ENCODE measurements around the gene LYSET. TPM values are rescaled to one million over a fixed set of nuclear protein-coding genes. Genes with fewer than 3 reads are reported as not detected.

Gene LYSET
- 16.2 and 18.2 TPM in 2 replicates for total RNA-seq (2013; cell fraction: nucleolus; rRNA removed)
- total RNA-seq (2014; rRNA removed) (12.6 and 14.8 TPM in 2 replicates), total RNA-seq (2014; rRNA removed; fragmentation: Illumina TruSeq; extraction: Trizol) (10.9 and 14.4 TPM in 2 replicates), total RNA-seq (2021) (15.4 and 16.6 TPM in 2 replicates), polyA plus RNA-seq (2011; rRNA removed) (29.5 and 34.7 TPM in 2 replicates), polyA plus RNA-seq (2014; fragmentation: Illumina TruSeq; extraction: Trizol) (16.0 and 24.1 TPM in 2 replicates), polyA plus RNA-seq (2014; fragmentation: Nextera tagmentation; extraction: Ambion mirVana) (10 to 100 TPM; 33.4 to 34.5 TPM), polyA plus RNA-seq (2014; rRNA removed) (11.1 and 11.9 TPM in 2 replicates), polyA plus RNA-seq (2016; fragmentation: Nextera tagmentation; extraction: Ambion mirVana) (10 to 100 TPM; 26.5 to 30.1 TPM), polyA minus RNA-seq (2011; rRNA and poly(A)+ RNA removed) (12.7 and 13.1 TPM in 2 replicates), Bru-seq, nascent RNA (percentile 82 among the genes with signal in this experiment), BruChase-seq, experiment 1, labeled RNA remaining after a 6-hour chase (percentile 77 among the genes with signal in this experiment), BruChase-seq, experiment 2, labeled RNA remaining after a 2-hour chase (percentile 81 among the genes with signal in this experiment)
- polyA plus RNA-seq (2011; ENCODE audit: low read depth): 13.1 TPM
- polyA plus RNA-seq (2011; cell fraction: cytosol; rRNA removed): 12.5 and 17.6 TPM in 2 replicates
- 8.6 and 12.3 TPM in 2 replicates for polyA plus RNA-seq (2011; cell fraction: nucleus; rRNA removed)
- polyA plus RNA-seq (2012): 12.0 and 12.7 TPM in 2 replicates
- polyA minus RNA-seq (2011; cell fraction: cytosol; rRNA and poly(A)+ RNA removed): 0.94 and 7.8 TPM in 2 replicates
- polyA minus RNA-seq (2011; cell fraction: nucleus; rRNA and poly(A)+ RNA removed): 7.9 and 12.0 TPM in 2 replicates
- long read RNA-seq, experiment 1, transcript TMEM251-201 (2 exons, 909 nt): major isoform, 7 of 8 reads
- long read RNA-seq, experiment 1, partial matches to known transcripts: 1 of 8 reads
- long read RNA-seq, experiment 1, other reads (novel, unspliced or antisense): 0 of 8 reads
- long read RNA-seq, experiment 2, transcript TMEM251-201 (2 exons, 909 nt): major isoform, 53 of 54 reads
- long read RNA-seq, experiment 2, partial matches to known transcripts: 1 of 54 reads
- long read RNA-seq, experiment 2, other reads (novel, unspliced or antisense): 0 of 54 reads

- peak within 1 kb of the TSS; percentile 91 for H3K4me2 ChIP-seq (ENCODE audit: control insufficient read depth, insufficient read depth)
- TF ChIP-seq MTA3 (IDR thresholded peaks at IDR 0.05; ENCODE audit: borderline replicate concordance, low read length): no peak
- peak; percentile 77 for TF ChIP-seq MXI1 (IDR thresholded peaks at IDR 0.05; ENCODE audit: low read depth, low read length)
- TF ChIP-seq CHD2 (IDR thresholded peaks at IDR 0.05; ENCODE audit: borderline replicate concordance, low read depth, low read length): peak; percentile 77; the same call in 1 of the 2 replicates
- TF ChIP-seq BCL3 (IDR thresholded peaks at IDR 0.05; ENCODE audit: borderline replicate concordance, insufficient read depth, low read depth, low read length, poor library complexity, severe bottlenecking): no peak
- TF ChIP-seq NR2F1 (conservative IDR thresholded peaks at IDR 0.05): peak; percentile 68
- TF ChIP-seq EED (IDR thresholded peaks at IDR 0.05; ENCODE audit: low read depth): no peak; the same call in 1 of the 2 replicates
- peak in 1 of 2 experiments; percentile 87; a peak in 2 of 3 replicates for TF ChIP-seq EGR1 (IDR thresholded peaks at IDR 0.05; ENCODE audit: borderline replicate concordance in 1 of 2, low read depth in 2 of 2, low read length in 2 of 2)
- 0 out of 2 replicates have a peak, but pooled peaks have one; percentile 38 for TF ChIP-seq TAF1 (IDR thresholded peaks at IDR 0.05; ENCODE audit: borderline replicate concordance, low read depth, low read length)
- peak; percentile 73 for TF ChIP-seq LARP7 (IDR thresholded peaks at IDR 0.05)
- peak; percentile 60; the same call in 1 of the 2 replicates for TF ChIP-seq RB1 (IDR thresholded peaks at IDR 0.05; ENCODE audit: borderline replicate concordance)
- TF ChIP-seq SMAD5 (IDR thresholded peaks at IDR 0.05; ENCODE audit: low read depth): 0 out of 2 replicates have a peak, but pooled peaks have one; percentile 36
- peak; percentile 38 for TF ChIP-seq NR2C1 (IDR thresholded peaks at IDR 0.05)
- peak; percentile 16; the same call in 1 of the 2 replicates for TF ChIP-seq YY1 (IDR thresholded peaks at IDR 0.05; ENCODE audit: low read depth, low read length)
- TF ChIP-seq ATF3 (IDR thresholded peaks at IDR 0.05; ENCODE audit: borderline replicate concordance, extremely low read depth, low read depth, low read length): no peak
Observed at GRCh38 chr14:93184391-93185348, at the start of gene LYSET, which contains the start of gene MOAP1. Gene LYSET (plus strand): TSS chr14:93185317. CDS start chr14:93185406, 89 bp downstream. Gene MOAP1 (minus strand): TSS chr14:93184897. CDS start chr14:93184242, 655 bp downstream.

More at GRCh38 chr14:93184391-93185348, at the start of gene LYSET, which contains the start of gene MOAP1:
- ChIA-PET SMC1A (ENCODE audit: uncharacterized antibody, unreplicated experiment) (interaction anchor here (1.1 to 3.9 kb wide), 6 partner anchors 11 to 104 kb away, joined by 3 to 29 read pairs (median 4); partner anchors contain the start of genes GON7 and UBR7), POLR2A (interaction anchor here (0.5 to 3.6 kb wide), 16 partner anchors 8 to 192 kb away, joined by 3 to 38 read pairs (median 4); partner anchors contain the start of genes GON7 and UBR7), CTCF (interaction anchor here (0.7 to 5.3 kb wide), 12 partner anchors 8 to 360 kb away, joined by 3 to 48 read pairs (median 6); partner anchors contain the start of genes GON7 and UBR7), RAD21 (ENCODE audit: unreplicated experiment) (interaction anchor here (0.7 to 3.9 kb wide), 19 partner anchors 9 to 362 kb away, joined by 3 to 51 read pairs (median 4); partner anchors contain the start of genes GON7, ITPK1 and UBR7)
- peak within 1 kb of the TSS; percentile 88 for H3K4me3 ChIP-seq
- ATAC-seq: peak; percentile 92
- H3K27ac ChIP-seq (ENCODE audit: control insufficient read depth, insufficient read depth): peak within 1 kb of the TSS; percentile 92
- H3K9me3 ChIP-seq (replicated peaks; ENCODE audit: control insufficient read depth, insufficient read depth, low read length): no peaks in the 10 kb centered on the region
- H3K4me1 ChIP-seq (ENCODE audit: control insufficient read depth, insufficient read depth, low read length): peaks cover 9% of the 10 kb centered on the region
- in situ Hi-C loops (cut with MboI) (no loop called here), intact Hi-C loops (cut with micrococcal nuclease; ENCODE audit: unreplicated experiment) (loop anchor here (1.0 kb wide), 1 partner anchor 23 kb away; the partner anchor contains the start of genes GON7 and UBR7)
- BruUV-seq (replicated peaks): no TSS peak
- under 1% methylated on average over 103 of the region's 124 CpGs for WGBS (ENCODE audit: insufficient coverage, insufficient replicate concordance, low lambda C conversion rate, missing lambda C conversion rate)
- H3K27me3 ChIP-seq (replicated peaks in 1 of 2; ENCODE audit: control insufficient read depth in 2 of 2, insufficient read depth in 2 of 2, low read length in 1 of 2): no peaks in the 10 kb centered on the region
- no peaks in the 10 kb centered on the region for H4K20me1 ChIP-seq (ENCODE audit: control insufficient read depth, insufficient read depth)
- H3K36me3 ChIP-seq (ENCODE audit: control insufficient read depth in 2 of 2, insufficient read depth in 2 of 2, low read length in 1 of 2): no peaks in the 10 kb centered on the region; a peak in 1 of 4 replicates
- H2AFZ ChIP-seq (ENCODE audit: control insufficient read depth, low read depth, low read length): peak within 1 kb of the TSS; percentile 96
- H3K79me2 ChIP-seq (ENCODE audit: control insufficient read depth, insufficient read depth, low read length): peaks cover 29% of the 10 kb centered on the region
- DNase-seq (ENCODE audit: low read depth, low spot score): no peak
- peak within 1 kb of the TSS; percentile 93 for H3K9ac ChIP-seq (ENCODE audit: control insufficient read depth, insufficient read depth, low read length)
- no peak for FAIRE-seq
